ENCODE measurements around the gene CSMD2. TPM values are rescaled to one million over a fixed set of nuclear protein-coding genes. Genes with fewer than 3 reads are reported as not detected.

CSMD2 gene
- total and polyA plus RNA-seq, 2 of the 4 experiments (the other 2 are of a cell fraction) = under 0.01 to 0.36 TPM

DNA sequence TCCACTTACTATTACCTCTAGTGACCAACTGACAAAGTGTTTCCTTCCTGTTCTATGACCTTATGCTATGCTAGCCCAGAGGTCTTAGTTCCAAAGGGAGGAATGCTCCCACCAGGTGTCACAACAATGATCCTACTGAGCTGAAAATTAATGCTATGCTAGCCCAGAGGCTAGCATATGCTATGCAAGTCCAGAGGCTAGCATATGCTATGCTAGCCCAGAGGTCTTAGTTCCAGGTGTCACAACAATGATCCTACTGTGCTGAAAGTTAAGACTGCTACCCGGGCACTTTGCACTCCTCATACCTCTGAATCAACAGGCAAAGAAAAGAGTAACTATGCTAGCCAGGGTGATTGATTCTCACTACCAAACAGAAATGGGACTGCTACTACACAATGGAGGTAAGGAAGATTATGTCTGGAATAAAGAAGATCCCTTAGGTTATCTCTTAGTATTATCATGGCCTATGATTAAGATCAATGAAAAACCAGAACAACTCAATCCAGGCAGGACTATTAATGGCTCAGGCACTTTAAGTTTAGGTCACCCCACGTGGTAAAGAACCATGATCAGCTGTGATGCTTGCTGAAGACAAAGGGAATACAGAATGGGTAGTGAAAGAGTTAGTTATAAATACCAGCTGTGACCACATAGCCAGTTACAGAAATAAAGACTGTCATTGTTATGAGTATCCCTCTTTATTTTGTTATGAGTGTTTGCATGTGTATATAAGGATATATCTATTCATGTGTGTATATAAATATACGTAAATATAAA lies 114.1 kb downstream of the CSMD2 start:
- ChIA-PET POLR2A (ENCODE audit: unreplicated experiment) (no interaction called here), CTCF (no interaction called here)
- intact Hi-C loops (cut with micrococcal nuclease) = no loop called here
- Histone ChIP-seq H2AFZ (replicated peaks; ENCODE audit: low read length, poor library complexity) (no peak overlapping the region), H3K4me3 (ENCODE audit: insufficient read depth, low read depth, low read length) (no peak overlapping the region), H2AK9ac (replicated peaks; ENCODE audit: low read depth, low read length, poor library complexity) (no peak overlapping the region), H3K18ac (ENCODE audit: low read depth, low read length) (no peak overlapping the region), H3K4me2 (ENCODE audit: low read depth, low read length) (no peak overlapping the region), H3K9me3 (ENCODE audit: control insufficient read depth, insufficient read depth, low read length) (peaks cover 19% of the 10 kb centered on the region), H4K20me1 (ENCODE audit: insufficient read depth, low read length) (no peaks in the 10 kb centered on the region), H3K4ac (ENCODE audit: low read depth, low read length) (no peak overlapping the region), H2BK15ac (ENCODE audit: low read depth, low read length) (no peak overlapping the region), H2BK5ac (ENCODE audit: low read depth, low read length, poor library complexity, severe bottlenecking) (no peak overlapping the region), H4K5ac (ENCODE audit: low read depth, low read length) (no peak overlapping the region), H3K23ac (ENCODE audit: low read depth, low read length) (no peak overlapping the region), H3K79me1 (ENCODE audit: low read depth in 1 of 2, low read length in 2 of 2) (no peaks in the 10 kb centered on the region), H3K9ac (ENCODE audit: low read depth, low read length) (no peak overlapping the region), H3K4me1 (ENCODE audit: control insufficient read depth, insufficient read depth, low read length) (no peaks in the 10 kb centered on the region), H3K9me1 (ENCODE audit: insufficient read depth, low read length) (no peaks in the 10 kb centered on the region), H2BK20ac (ENCODE audit: low read depth, low read length) (no peak overlapping the region), H3K14ac (replicated peaks; ENCODE audit: low read depth, low read length) (no peak overlapping the region), H3K36me3 (ENCODE audit: control insufficient read depth, insufficient read depth, low read length) (no peaks in the 10 kb centered on the region), H2AK5ac (ENCODE audit: low read depth, low read length) (no peak overlapping the region), H2BK120ac (ENCODE audit: low read depth, low read length) (no peak overlapping the region), H4K91ac (ENCODE audit: insufficient read depth, low read depth, low read length) (no peak overlapping the region), H3K27ac (ENCODE audit: insufficient read depth, low read length) (no peak overlapping the region), H4K8ac (ENCODE audit: low read depth in 2 of 2, low read length in 2 of 2) (no peak overlapping the region), H3K56ac (ENCODE audit: extremely low read depth, insufficient read depth, low read length) (no peak overlapping the region), H3K27me3 (ENCODE audit: control insufficient read depth, insufficient read depth, low read length) (no peaks in the 10 kb centered on the region)
- ATAC-seq (ENCODE audit: low read depth) = no peak
- DNase-seq = no peak
- no CpG with 5 or more reads among the region's 3 CpGs for WGBS, 2 experiments (ENCODE audit: extremely low coverage in 2 of 2, insufficient read length in 1 of 2)
- dilution Hi-C loops (cut with HindIII; ENCODE audit: low sequenced_read_pairs, unreplicated experiment) = no loop called here
- in situ Hi-C loops (cut with MboI; ENCODE audit: low sequenced_read_pairs) = no loop called here
- BruUV-seq (replicated peaks) = no TSS peak
- TF ChIP-seq FOS (IDR thresholded peaks at IDR 0.05; ENCODE audit: low read depth, low read length) = no peak
- TF ChIP-seq SMC3 (IDR thresholded peaks at IDR 0.05; ENCODE audit: low read depth, low read length) = no peak
